Endothelial cell of umbilical vein (primary cell): ENCODE measurements around the gene UBE2H. TPM values are rescaled to one million over a fixed set of nuclear protein-coding genes. Genes with fewer than 3 reads are reported as not detected.

Experiments
- BruUV-seq: library from RNA; stranded (reverse); fragments of 400-500 nt; replicated peaks from 2 replicates; lab custom pipeline; 2021; lab: Mats Ljungman, UMichigan
- CTCF ChIA-PET: fragments of 300-600, 350-600 bp; sonication (Branson Sonifier 250); formaldehyde crosslinking; loops from one replicate; lab custom pipeline; 2021; ENCODE audit warnings: antibody characterized with exemption, inconsistent platforms; lab: Charles Lee
- POLR2A ChIA-PET: fragments of 300-600, 350-600 bp; sonication (Branson Sonifier 250); formaldehyde crosslinking; loops from one replicate; lab custom pipeline; 2021; ENCODE audit warnings: antibody characterized with exemption, inconsistent platforms; lab: Charles Lee
- DNase-seq: peaks from one replicate; pipeline ENCODE4 v3.0.0-alpha.2; 2011; ENCODE audit warnings: low read depth, low spot score
- FAIRE-seq: peaks from 2 replicates; lab custom pipeline; 2011; peaks lifted over from hg19 to GRCh38; lab: Jason Lieb, UNC
- H2AFZ ChIP-seq: 2 replicates; pipeline ENCODE4 v1.6.0; 2012; ENCODE audit warnings: low read depth, low read length, control low read depth, inconsistent platforms
- H3K27ac ChIP-seq: 2 replicates; pipeline ENCODE4 v1.5.1; 2011; ENCODE audit warnings: low read depth, mild to moderate bottlenecking, control low read depth, low read length, moderate library complexity; ENCODE audit not compliant: insufficient read depth
- H3K27me3 ChIP-seq, 2 experiments: 2 replicates each; pipeline versions ENCODE4 v1.6.0 to v1.6.1; 2011; ENCODE audit warnings: low read length in 2 of 2, mixed read lengths in 1 of 2; ENCODE audit not compliant: control insufficient read depth in 2 of 2, insufficient read depth in 2 of 2
- H3K36me3 ChIP-seq, 2 experiments: 2 replicates in 1 of 2; 3 replicates in 1 of 2; pipeline ENCODE4 v1.5.1; 2011; ENCODE audit warnings: low read length in 2 of 2, mild to moderate bottlenecking in 1 of 2, moderate library complexity in 1 of 2; ENCODE audit not compliant: control insufficient read depth in 2 of 2, insufficient read depth in 2 of 2; ENCODE audit errors: extremely low read depth in 1 of 2
- H3K4me1 ChIP-seq: 3 replicates; pipeline ENCODE4 v1.5.1; 2011; ENCODE audit warnings: mild to moderate bottlenecking, low read length; ENCODE audit not compliant: control insufficient read depth, insufficient read depth; ENCODE audit errors: extremely low read depth
- H3K4me2 ChIP-seq: 2 replicates; pipeline ENCODE4 v1.6.1; 2011; ENCODE audit warnings: low read length, control low read depth, mixed read lengths; ENCODE audit not compliant: insufficient read depth
- H3K4me3 ChIP-seq, 3 experiments: fragments of 200-600 bp in 1 of 3; sonication (generic), shearing (Covaris generic) in 1 of 3; replicated peaks in 1 of 3; 2 replicates each; pipeline ENCODE4 v1.5.1; 2011 to 2016; ENCODE audit warnings: control low read depth in 3 of 3, low read length in 3 of 3, mild to moderate bottlenecking in 2 of 3, inconsistent platforms in 1 of 3, low read depth in 1 of 3, moderate library complexity in 1 of 3; ENCODE audit not compliant: insufficient read depth in 1 of 3
- H3K79me2 ChIP-seq: 2 replicates; pipeline ENCODE4 v1.6.0; 2012; ENCODE audit warnings: low read length, inconsistent platforms; ENCODE audit not compliant: control insufficient read depth, insufficient read depth
- H3K9ac ChIP-seq: replicated peaks from 2 replicates; pipeline ENCODE3; 2011; ENCODE audit warnings: low read length, control low read depth; ENCODE audit not compliant: insufficient read depth; ENCODE audit errors: extremely low read depth
- H3K9me1 ChIP-seq: replicated peaks from 3 replicates; pipeline ENCODE4 v1.6.0; 2011; ENCODE audit warnings: mild to moderate bottlenecking, low read length; ENCODE audit not compliant: control insufficient read depth, insufficient read depth; ENCODE audit errors: extremely low read depth
- H3K9me3 ChIP-seq: replicated peaks from 2 replicates; pipeline ENCODE4 v1.5.1; 2012; ENCODE audit warnings: low read length, inconsistent platforms; ENCODE audit not compliant: control insufficient read depth, insufficient read depth
- H4K20me1 ChIP-seq: replicated peaks from 2 replicates; pipeline ENCODE3; 2011; ENCODE audit warnings: mild to moderate bottlenecking, low read length; ENCODE audit not compliant: control insufficient read depth, insufficient read depth; ENCODE audit errors: extremely low read depth
- CTCF ChIP-seq, 2 donors: IDR thresholded peaks; 1 replicate in 1 of 2; 2 replicates in 1 of 2; pipeline ENCODE4 v1.5.1; 2011; ENCODE audit warnings: low read length in 2 of 2, mild to moderate bottlenecking in 2 of 2, moderate library complexity in 2 of 2, control low read depth in 1 of 2, inconsistent platforms in 1 of 2, low read depth in 1 of 2; ENCODE audit not compliant: insufficient read depth in 1 of 2; ENCODE audit errors: extremely low read depth in 1 of 2
- EZH2 ChIP-seq: IDR thresholded peaks from 2 replicates; pipeline ENCODE4 v1.6.1; 2012; ENCODE audit warnings: borderline replicate concordance, low read depth, mild to moderate bottlenecking, moderate library complexity, low read length, inconsistent platforms; ENCODE audit not compliant: severe bottlenecking
- FOS ChIP-seq: IDR thresholded peaks from 2 replicates; pipeline ENCODE4 v1.6.1; 2011; ENCODE audit warnings: mild to moderate bottlenecking, low read length, moderate library complexity, borderline replicate concordance; ENCODE audit not compliant: insufficient read depth
- GATA2 ChIP-seq: IDR thresholded peaks from 2 replicates; pipeline ENCODE4 v1.7.0; 2011; ENCODE audit warnings: low read depth, mild to moderate bottlenecking, moderate library complexity, mixed read lengths, low read length; ENCODE audit not compliant: insufficient read length, insufficient read depth
- JUN ChIP-seq: IDR thresholded peaks from 2 replicates; pipeline ENCODE4 v1.6.1; 2011; ENCODE audit warnings: borderline replicate concordance, low read depth; ENCODE audit not compliant: insufficient read length, insufficient read depth
- MAX ChIP-seq: IDR thresholded peaks from 2 replicates; pipeline ENCODE4 v1.6.1; 2011; ENCODE audit not compliant: insufficient read depth, insufficient read length
- MYC ChIP-seq: IDR thresholded peaks from one replicate; pipeline ENCODE4 v1.6.1; 2011; ENCODE audit warnings: mild to moderate bottlenecking, low read depth, low read length
- POLR2A ChIP-seq: IDR thresholded peaks from 2 replicates; pipeline ENCODE4 v1.6.1; 2012; ENCODE audit warnings: low read depth, mild to moderate bottlenecking, control low read depth, low read length
- POLR2AphosphoS5 ChIP-seq: IDR thresholded peaks from 2 replicates; pipeline ENCODE4 v1.6.1; 2012; ENCODE audit warnings: low read depth, mild to moderate bottlenecking, control low read depth, low read length, moderate library complexity; ENCODE audit not compliant: insufficient read depth
- dilution Hi-C: fragments of 300-500 bp; cut with MboI; formaldehyde crosslinking; loops from one replicate; pipeline ENCODE4 v1.15.0; 2019; ENCODE audit warnings: low sequenced_read_pairs; ENCODE audit not compliant: extremely low pct_ligation_motif_present
- intact Hi-C: fragments of 100-400 bp; cut with micrococcal nuclease; formaldehyde crosslinking; loops from one replicate; pipeline ENCODE4 v1.10.0; 2022
- polyA plus RNA-seq, 4 experiments: library from polyadenylated mRNA; depleted of rRNA in 3 of 4; stranded (reverse) in 3 of 4; unstranded in 1 of 4; fragments of >200 nt; gene quantifications; 2 replicates each; pipeline versions ENCODE4 v1.2.1 to v1.2.3, GENCODE V29; 2011 to 2012; ENCODE audit warnings: missing spikeins in 1 of 4
- total RNA-seq: library from RNA; stranded (reverse); gene quantifications from 2 replicates; pipeline ENCODE4 v1.2.3, GENCODE V29; 2021

Gene UBE2H
- total and polyA plus RNA-seq, 2 donors (not counting 3 experiments of a cell fraction or from before 2014, with no cell fraction given), result 51.7 to 90.1 TPM

GRCh38 chr7:129914536-129915272 is 38.1 kb downstream of the UBE2H start:
- Histone ChIP-seq H3K9me1 (no peaks in the 10 kb centered on the region), H3K9me3 (no peaks in the 10 kb centered on the region), H3K4me3 (no peak overlapping the region), H3K4me1 (peaks cover 29% of the 10 kb centered on the region), H3K27ac (no peak overlapping the region), H3K36me3 (no peaks in the 10 kb centered on the region), H2AFZ (no peak overlapping the region), H3K79me2 (peaks cover 56% of the 10 kb centered on the region), H3K9ac (no peak overlapping the region), H3K27me3 (no peaks in the 10 kb centered on the region), H4K20me1 (peaks cover 12% of the 10 kb centered on the region), H3K4me2 (no peak overlapping the region)
- POLR2A ChIA-PET, result interaction anchor here (0.6 kb wide), 1 partner anchor 92 kb away, joined by 4 read pairs; no protein-coding TSS in a partner anchor
- FAIRE-seq (no peak), DNase-seq (peak; percentile 27)
- no TSS peak for BruUV-seq
- TF ChIP-seq POLR2AphosphoS5 (no peak), FOS (no peak), POLR2A (no peak), EZH2 (no peak), MAX (no peak), MYC (no peak), GATA2 (no peak), JUN (no peak), CTCF (IDR thresholded peaks at IDR 0.05; ENCODE audit: extremely low read depth in 1 of 2, insufficient read depth in 1 of 2, low read depth in 1 of 2, low read length in 2 of 2) (no peak)
- dilution Hi-C loops (no loop called here), intact Hi-C loops (no loop called here)
- CTCF ChIA-PET, result interaction anchor here (0.8 to 1.6 kb wide), 2 partner anchors 9 to 36 kb away, joined by 3 read pairs; no protein-coding TSS in a partner anchor
